ENCODE measurements around the gene CACNA1G.

The CACNA1G gene

GRCh38 chr17:50580646-50581045 lies 20.1 kb downstream of the CACNA1G start:
- no peak overlapping the region for H3K4me3 ChIP-seq (ENCODE audit: low read length)
- TF ChIP-seq, protein P1, sequence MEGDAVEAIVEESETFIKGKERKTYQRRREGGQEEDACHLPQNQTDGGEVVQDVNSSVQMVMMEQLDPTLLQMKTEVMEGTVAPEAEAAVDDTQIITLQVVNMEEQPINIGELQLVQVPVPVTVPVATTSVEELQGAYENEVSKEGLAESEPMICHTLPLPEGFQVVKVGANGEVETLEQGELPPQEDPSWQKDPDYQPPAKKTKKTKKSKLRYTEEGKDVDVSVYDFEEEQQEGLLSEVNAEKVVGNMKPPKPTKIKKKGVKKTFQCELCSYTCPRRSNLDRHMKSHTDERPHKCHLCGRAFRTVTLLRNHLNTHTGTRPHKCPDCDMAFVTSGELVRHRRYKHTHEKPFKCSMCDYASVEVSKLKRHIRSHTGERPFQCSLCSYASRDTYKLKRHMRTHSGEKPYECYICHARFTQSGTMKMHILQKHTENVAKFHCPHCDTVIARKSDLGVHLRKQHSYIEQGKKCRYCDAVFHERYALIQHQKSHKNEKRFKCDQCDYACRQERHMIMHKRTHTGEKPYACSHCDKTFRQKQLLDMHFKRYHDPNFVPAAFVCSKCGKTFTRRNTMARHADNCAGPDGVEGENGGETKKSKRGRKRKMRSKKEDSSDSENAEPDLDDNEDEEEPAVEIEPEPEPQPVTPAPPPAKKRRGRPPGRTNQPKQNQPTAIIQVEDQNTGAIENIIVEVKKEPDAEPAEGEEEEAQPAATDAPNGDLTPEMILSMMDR (conservative IDR thresholded peaks at IDR 0.05; ENCODE audit: low read length): no peak

GRCh38 chr17:50581316-50581715 lies 20.8 kb downstream of the CACNA1G start:
- TF ChIP-seq, protein P1 (conservative IDR thresholded peaks at IDR 0.05; ENCODE audit: low read length): no peak
- H3K4me3 ChIP-seq (ENCODE audit: low read length): no peak overlapping the region
- DNase-seq (ENCODE audit: low read depth): no peak

More at GRCh38 chr17:50580646-50581045, 20.1 kb downstream of the CACNA1G start:
- DNase-seq (ENCODE audit: low read depth): no peak

DNA sequence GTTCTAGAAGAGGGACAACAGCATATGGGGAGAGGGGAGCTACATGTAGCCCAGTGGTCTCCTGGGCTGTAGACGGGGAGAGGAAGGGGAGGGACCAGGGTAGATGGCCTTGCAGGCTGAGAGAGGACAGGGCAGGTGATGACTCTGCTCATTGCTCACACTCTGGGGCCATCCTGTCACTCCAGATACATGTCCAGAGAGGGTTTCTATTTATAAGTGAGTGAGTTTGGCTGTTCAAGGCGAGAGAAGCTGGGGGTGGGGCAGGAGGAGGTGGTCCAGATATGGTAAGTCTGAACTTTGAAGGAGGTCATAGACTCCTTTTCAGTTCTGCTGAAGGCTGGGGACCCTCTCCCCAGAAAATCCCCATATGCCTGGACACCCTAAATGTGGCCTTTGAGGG lies 22.2 kb downstream of the CACNA1G start:
- H3K4me3 ChIP-seq (ENCODE audit: low read length): no peak overlapping the region
- no peak for DNase-seq (ENCODE audit: low read depth)
- TF ChIP-seq, protein P1 (conservative IDR thresholded peaks at IDR 0.05; ENCODE audit: low read length): no peak

DNA sequence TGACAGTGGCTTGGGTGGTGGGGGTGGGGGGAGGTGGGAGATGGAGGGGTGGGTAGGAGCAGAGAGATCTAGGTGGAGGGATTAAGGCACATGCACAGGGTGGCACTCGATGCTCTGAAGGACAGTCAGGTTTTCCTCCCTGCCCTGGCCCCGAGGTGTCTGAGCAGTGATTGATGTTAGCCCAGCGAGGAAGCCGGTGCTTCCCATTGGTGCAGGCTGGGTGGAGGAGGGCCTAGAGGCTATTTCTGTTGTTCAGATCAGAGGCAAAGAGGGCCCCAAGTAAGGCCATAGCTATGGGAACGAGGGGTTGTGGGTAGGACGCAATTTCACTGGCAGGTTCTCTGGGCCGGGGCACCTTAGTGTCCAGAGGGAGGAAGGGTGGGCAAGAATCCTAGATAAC lies 23.1 kb downstream of the CACNA1G start:
- no peak for DNase-seq (ENCODE audit: low read depth)
- TF ChIP-seq, protein P1 (conservative IDR thresholded peaks at IDR 0.05; ENCODE audit: low read length): no peak
- H3K4me3 ChIP-seq (ENCODE audit: low read length): no peak overlapping the region

DNA sequence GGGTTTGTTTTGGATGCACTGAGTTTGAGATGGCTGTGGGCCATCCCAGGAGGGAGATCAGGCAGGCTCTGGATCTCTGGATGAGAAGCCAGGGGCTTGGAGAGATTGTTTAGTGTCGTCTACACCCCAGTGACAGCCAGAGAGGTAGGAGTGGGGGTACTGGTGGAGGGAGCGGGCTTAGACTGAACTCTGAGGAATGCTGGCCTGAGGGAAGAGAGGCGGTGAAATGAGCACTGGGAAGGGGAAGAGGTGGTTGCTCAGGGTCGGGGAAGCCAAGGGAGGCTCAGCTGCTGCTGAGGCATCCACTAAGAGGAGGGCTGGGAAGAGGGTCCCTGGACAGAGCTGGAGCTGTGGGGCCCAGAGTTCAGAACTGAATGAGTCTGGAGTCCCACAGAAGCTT lies 23.6 kb downstream of the CACNA1G start:
- DNase-seq (ENCODE audit: low read depth): no peak
- H3K4me3 ChIP-seq (ENCODE audit: low read length): no peak overlapping the region
- TF ChIP-seq, protein P1 (conservative IDR thresholded peaks at IDR 0.05; ENCODE audit: low read length): no peak

- TF ChIP-seq, protein P1 (conservative IDR thresholded peaks at IDR 0.05; ENCODE audit: low read length): no peak
- no peak for DNase-seq (ENCODE audit: low read depth)
- no peak overlapping the region for H3K4me3 ChIP-seq (ENCODE audit: low read length)
Observed at GRCh38 chr17:50584749-50585148, 24.2 kb downstream of the CACNA1G start.

GRCh38 chr17:50585346-50585745 lies 24.8 kb downstream of the CACNA1G start:
- TF ChIP-seq, protein P1 (conservative IDR thresholded peaks at IDR 0.05; ENCODE audit: low read length): no peak
- no peak overlapping the region for H3K4me3 ChIP-seq (ENCODE audit: low read length)
- no peak for DNase-seq (ENCODE audit: low read depth)
